ENCODE measurements around the gene DYRK1A.

Gene DYRK1A

GRCh38 chr21:37568415-37568814 lies 201.8 kb downstream of the DYRK1A start (continued):
- TF ChIP-seq SNAI2 (CRISPR knock-in tag; IDR thresholded peaks at IDR 0.05), result no peak

GRCh38 chr21:37568916-37569315 lies 202.3 kb downstream of the DYRK1A start:
- TF ChIP-seq POU6F1 (CRISPR knock-in tag; IDR thresholded peaks at IDR 0.05; ENCODE audit: borderline replicate concordance, low read depth), result no peak
- no peak for ATAC-seq

- no peak for TF ChIP-seq CREB5 (CRISPR knock-in tag; IDR thresholded peaks at IDR 0.05; ENCODE audit: low read depth)
- no peak for TF ChIP-seq ARNTL (CRISPR knock-in tag; IDR thresholded peaks at IDR 0.05; ENCODE audit: borderline replicate concordance, low read depth)
- no peak for ATAC-seq
Observed at GRCh38 chr21:37571442-37571841, 204.9 kb downstream of the DYRK1A start.

GRCh38 chr21:37574316-37574715 lies 207.7 kb downstream of the DYRK1A start:
- TF ChIP-seq ZC3H10 (CRISPR knock-in tag; IDR thresholded peaks at IDR 0.05), result no peak
- no peak for TF ChIP-seq CSDC2 (CRISPR knock-in tag; IDR thresholded peaks at IDR 0.05)
- no peak for TF ChIP-seq TSHZ2 (CRISPR knock-in tag; IDR thresholded peaks at IDR 0.05)
- no peak for TF ChIP-seq ZNF70 (CRISPR knock-in tag; IDR thresholded peaks at IDR 0.05)
- ATAC-seq, result no peak

- ATAC-seq, result no peak
- TF ChIP-seq ZNF70 (CRISPR knock-in tag; IDR thresholded peaks at IDR 0.05) (no peak), TOX (CRISPR knock-in tag; IDR thresholded peaks at IDR 0.05; ENCODE audit: borderline replicate concordance) (no peak), BACH2 (CRISPR knock-in tag; IDR thresholded peaks at IDR 0.05; ENCODE audit: borderline replicate concordance) (no peak), CREB5 (CRISPR knock-in tag; IDR thresholded peaks at IDR 0.05; ENCODE audit: low read depth) (no peak), CSDC2 (CRISPR knock-in tag; IDR thresholded peaks at IDR 0.05) (no peak), RARB (CRISPR knock-in tag; IDR thresholded peaks at IDR 0.05) (no peak), GLIS3 (CRISPR knock-in tag; IDR thresholded peaks at IDR 0.05) (no peak), ZC3H10 (CRISPR knock-in tag; IDR thresholded peaks at IDR 0.05) (no peak), ZFP30 (CRISPR knock-in tag; IDR thresholded peaks at IDR 0.05) (no peak), ISL1 (CRISPR knock-in tag; IDR thresholded peaks at IDR 0.05) (no peak), POU6F1 (CRISPR knock-in tag; IDR thresholded peaks at IDR 0.05; ENCODE audit: borderline replicate concordance, low read depth) (no peak), SNAI2 (CRISPR knock-in tag; IDR thresholded peaks at IDR 0.05) (no peak), ZFP3 (CRISPR knock-in tag; IDR thresholded peaks at IDR 0.05) (no peak), ESRRG (CRISPR knock-in tag; IDR thresholded peaks at IDR 0.05) (no peak), CSRNP3 (CRISPR knock-in tag; IDR thresholded peaks at IDR 0.05) (no peak), ZNF565 (CRISPR knock-in tag; conservative IDR thresholded peaks at IDR 0.05; ENCODE audit: low read depth) (no peak), TSHZ2 (CRISPR knock-in tag; IDR thresholded peaks at IDR 0.05) (no peak), ARNTL (CRISPR knock-in tag; IDR thresholded peaks at IDR 0.05; ENCODE audit: borderline replicate concordance, low read depth) (no peak), OSR1 (CRISPR knock-in tag; IDR thresholded peaks at IDR 0.05) (no peak), PPARA (CRISPR knock-in tag; IDR thresholded peaks at IDR 0.05; ENCODE audit: borderline replicate concordance) (no peak)
Observed at GRCh38 chr21:37574751-37575150, 208.2 kb downstream of the DYRK1A start.
